Epidermal melanocyte (primary cell): ENCODE data around the gene NOXO1.
A peak's percentile ranks its signal among the peaks of the same experiment; 100 is the strongest.

Source experiments
- DNase-seq: peaks from one replicate; pipeline ENCODE4 v3.0.0; 2011; ENCODE audit warnings: low spot score; ENCODE audit not compliant: insufficient read length

The NOXO1 gene

GRCh38 chr16:2009791-2010510, 28.7 kb upstream of the NOXO1 start, which contains the start of gene ZNF598:
ZNF598 (minus strand) TSS chr16:2009821.
- DNase-seq, result peak; percentile 94

GRCh38 chr16:2009164-2009711, 28.0 kb upstream of the NOXO1 start:
- no peak for DNase-seq

- DNase-seq, result no peak
Observed at GRCh38 chr16:2008631-2009163, 27.4 kb upstream of the NOXO1 start.

DNA sequence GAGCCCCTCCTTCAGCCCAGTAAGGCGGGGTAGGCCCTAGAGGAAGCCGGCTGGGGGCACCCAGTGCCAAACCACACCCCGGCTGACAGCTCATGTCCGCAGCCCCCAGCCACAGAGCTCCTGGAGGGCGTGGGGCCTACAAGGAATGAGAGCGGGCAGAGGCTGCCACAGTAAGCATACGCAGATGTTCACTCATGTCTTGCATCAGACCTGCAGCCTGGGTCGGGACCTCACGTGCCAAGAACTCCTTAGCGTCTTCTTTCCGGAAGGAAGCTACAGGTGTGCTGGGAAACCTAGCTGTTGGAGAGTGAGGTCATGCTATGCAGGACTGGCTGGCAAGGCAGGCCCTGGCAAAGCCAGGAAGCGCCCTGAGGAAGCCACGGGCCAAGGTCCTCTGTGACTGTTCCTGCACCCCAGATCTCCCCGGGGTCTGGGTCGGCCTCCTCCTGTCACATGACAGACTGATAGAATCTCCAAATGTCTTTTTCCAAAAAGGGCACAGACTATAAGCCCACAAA, 26.8 kb upstream of the NOXO1 start:
- DNase-seq, result no peak

DNA sequence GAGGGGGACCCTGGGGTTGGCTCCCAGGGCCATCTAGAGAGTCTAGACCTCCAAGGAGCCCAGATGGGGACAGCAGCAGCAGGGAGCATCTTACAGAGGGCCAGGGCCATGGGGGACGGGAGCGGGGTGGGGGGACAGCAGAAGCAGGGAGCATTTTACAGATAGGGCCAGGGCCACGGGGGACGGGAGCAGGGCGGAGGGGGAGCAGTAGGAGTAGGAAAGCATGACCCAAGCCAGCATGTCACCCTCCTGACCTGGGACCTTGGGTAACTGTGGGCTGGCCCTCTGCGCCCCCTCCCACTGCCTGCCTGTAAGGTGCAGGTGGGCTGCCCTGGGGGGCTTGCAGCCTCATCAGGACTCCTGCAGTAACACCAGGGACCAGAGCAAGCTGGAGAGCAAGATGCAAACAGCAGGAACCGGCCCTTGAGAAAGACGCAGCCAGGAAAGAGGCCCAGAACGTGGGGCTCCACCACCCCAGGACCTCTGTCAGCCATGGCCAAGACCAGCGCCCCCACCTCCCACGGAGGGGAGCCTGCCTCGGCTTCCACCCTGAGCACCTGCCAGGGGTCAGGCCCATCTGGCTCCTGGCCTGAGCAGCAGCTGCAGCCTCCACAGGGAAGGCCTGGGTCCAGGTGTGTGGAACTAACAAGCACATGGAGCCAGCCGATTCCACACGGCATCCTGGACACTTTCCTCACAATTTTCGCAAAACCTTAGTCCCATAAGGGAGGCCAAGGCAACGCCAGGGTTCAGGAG, 26.0 kb upstream of the NOXO1 start:
- no peak for DNase-seq

DNA sequence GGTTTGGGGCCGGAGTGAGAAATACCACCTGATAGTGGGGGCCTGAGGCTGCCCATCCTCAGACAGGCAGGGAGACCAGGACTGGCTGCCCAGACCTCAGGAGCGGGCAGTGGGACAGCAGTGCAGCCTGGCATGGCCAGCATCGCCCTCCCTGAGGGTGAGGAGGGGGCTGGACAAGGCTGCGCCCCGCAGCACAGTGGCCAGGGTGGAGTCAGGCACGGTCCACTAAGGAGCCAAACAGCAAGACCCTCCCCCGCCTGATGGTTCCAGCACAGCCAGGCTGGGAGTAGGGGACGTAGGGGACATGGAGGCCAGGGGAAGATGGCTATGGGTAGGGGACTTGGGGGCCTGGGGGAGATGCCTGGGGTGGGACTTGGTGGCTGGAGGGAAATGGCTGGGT, 25.0 kb upstream of the NOXO1 start:
- no peak for DNase-seq

DNA sequence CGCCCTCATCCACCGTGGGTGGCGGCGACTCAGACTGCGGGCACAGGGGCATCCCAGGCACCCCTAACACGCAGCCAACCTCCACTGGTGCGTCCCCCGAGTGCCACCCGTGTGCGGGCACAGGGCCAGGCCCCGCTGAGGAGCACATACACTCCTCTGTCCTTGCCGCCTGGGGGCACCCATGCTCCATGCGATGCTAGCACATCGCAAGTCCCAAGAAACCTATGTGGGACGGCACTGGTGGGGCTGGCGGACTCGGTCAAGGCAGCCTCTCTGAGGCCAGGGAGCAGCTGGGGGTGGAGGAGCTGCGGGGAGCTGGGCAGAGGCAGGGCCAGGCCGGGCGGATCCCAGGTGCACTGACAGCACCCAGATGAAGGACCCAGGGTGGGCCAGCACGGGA, 24.4 kb upstream of the NOXO1 start:
- no peak for DNase-seq

GRCh38 chr16:2004795-2005517, 23.7 kb upstream of the NOXO1 start:
- DNase-seq, result no peak

GRCh38 chr16:2003827-2004641, 22.8 kb upstream of the NOXO1 start:
- DNase-seq, result peak; percentile 93

DNA sequence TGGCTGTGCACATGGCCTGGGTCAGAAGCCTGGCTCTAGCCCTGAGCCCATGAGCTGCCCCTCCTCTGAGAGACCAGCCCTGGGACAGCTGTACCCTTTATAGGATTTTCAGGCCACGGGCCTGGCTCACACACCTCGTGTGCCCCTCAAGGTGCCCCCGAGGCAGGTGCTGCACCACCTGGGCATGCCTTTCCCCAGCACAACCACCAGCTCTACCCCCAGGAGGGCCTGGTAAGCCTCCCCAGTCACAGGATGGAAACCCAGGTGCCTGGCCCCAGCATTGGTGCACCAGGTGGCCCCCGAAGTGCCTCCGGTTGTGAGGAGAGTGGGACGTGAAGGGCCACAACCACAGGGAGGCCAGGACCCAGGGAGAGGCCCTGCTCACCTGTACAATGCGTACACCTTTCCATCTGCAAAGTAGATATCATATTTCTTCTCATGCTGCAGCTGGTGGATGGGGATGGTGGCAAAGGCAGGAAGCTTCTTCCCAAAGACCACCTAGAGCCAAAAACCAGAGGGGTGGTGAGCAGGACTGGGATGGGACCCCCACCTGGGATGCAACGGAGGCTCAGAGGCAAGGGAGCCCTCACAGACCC, 22.1 kb upstream of the NOXO1 start:
- no peak for DNase-seq

GRCh38 chr16:2002406-2003230, 21.3 kb upstream of the NOXO1 start:
- no peak for DNase-seq

- no peak for DNase-seq
Observed at GRCh38 chr16:2001456-2002355, 20.4 kb upstream of the NOXO1 start.

GRCh38 chr16:2001035-2001434, 19.8 kb upstream of the NOXO1 start:
- DNase-seq, result no peak

GRCh38 chr16:1999866-2000514, 18.7 kb upstream of the NOXO1 start:
- no peak for DNase-seq

GRCh38 chr16:1998852-1999801, 17.9 kb upstream of the NOXO1 start:
- no peak for DNase-seq

- DNase-seq, result no peak
Observed at GRCh38 chr16:1998360-1998835, 17.1 kb upstream of the NOXO1 start.
